WTC11 (cell line): ENCODE measurements around the gene TNN. TPM values are rescaled to one million over a fixed set of nuclear protein-coding genes. Genes with fewer than 3 reads are reported as not detected.

Experiments
- ATAC-seq: fragments of 200-7000 bp; cut with Tn5 transposase; 2 replicates; pipeline ENCODE4 v1.10.0; 2021; ENCODE audit warnings: mild to moderate bottlenecking, moderate library complexity
- CTCF ChIA-PET: fragments of 300-600 bp; sonication (Branson Sonifier 250); formaldehyde crosslinking; loops from one replicate; lab custom pipeline; 2021; ENCODE audit warnings: antibody characterized with exemption; lab: Charles Lee
- POLR2A ChIA-PET: fragments of 350-600 bp; sonication (Branson Sonifier 250); formaldehyde crosslinking; loops from one replicate; lab custom pipeline; 2021; ENCODE audit warnings: antibody characterized with exemption; lab: Charles Lee
- DNase-seq: peaks from one replicate; pipeline ENCODE4 v3.0.0; 2021; ENCODE audit warnings: low spot score
- H3K27ac Mint-ChIP-seq: 2 replicates; pipeline ENCODE4 v1.8.0; 2021; ENCODE audit warnings: mixed read lengths
- H3K27me3 Mint-ChIP-seq: 2 replicates; pipeline ENCODE4 v1.8.0; 2021; ENCODE audit warnings: low read depth, mild to moderate bottlenecking, moderate library complexity, mixed read lengths
- H3K36me3 Mint-ChIP-seq: 2 replicates; pipeline ENCODE4 v1.8.0; 2021; ENCODE audit warnings: mixed read lengths
- H3K4me1 Mint-ChIP-seq: 2 replicates; pipeline ENCODE4 v1.8.0; 2022; ENCODE audit warnings: mixed read lengths
- H3K4me3 Mint-ChIP-seq: 2 replicates; pipeline ENCODE4 v1.8.0; 2021; ENCODE audit warnings: mild to moderate bottlenecking, moderate library complexity, mixed read lengths
- H3K9me3 Mint-ChIP-seq: 2 replicates; pipeline ENCODE4 v1.8.0; 2021; ENCODE audit warnings: mixed read lengths
- ATF1 ChIP-seq: sonication (generic); formaldehyde crosslinking; IDR thresholded peaks from 2 replicates; pipeline ENCODE4 v1.8.1; 2023; ENCODE audit warnings: mild to moderate bottlenecking, moderate library complexity, missing genetic modification reagents
- CBFB ChIP-seq: sonication (generic); formaldehyde crosslinking; IDR thresholded peaks from 2 replicates; pipeline ENCODE4 v1.8.1; 2022; ENCODE audit warnings: mild to moderate bottlenecking, low read depth, missing genetic modification reagents
- EMX1 ChIP-seq: fragments of 250-450 bp; sonication (Bioruptor Pico); IDR thresholded peaks from 2 replicates; pipeline ENCODE4 v1.8.0; 2021; ENCODE audit warnings: mild to moderate bottlenecking
- FOXK1 ChIP-seq: sonication (generic); formaldehyde crosslinking; IDR thresholded peaks from 2 replicates; pipeline ENCODE4 v1.8.0; 2022; ENCODE audit warnings: mild to moderate bottlenecking, moderate library complexity, missing genetic modification reagents
- MXD4 ChIP-seq: fragments of 250-450 bp; sonication (Bioruptor Pico); IDR thresholded peaks from 2 replicates; pipeline ENCODE4 v1.8.0; 2021; ENCODE audit warnings: mild to moderate bottlenecking, moderate library complexity, borderline replicate concordance
- NR2C2 ChIP-seq: sonication (generic); formaldehyde crosslinking; IDR thresholded peaks from 2 replicates; pipeline ENCODE4 v1.8.0; 2022; ENCODE audit warnings: mild to moderate bottlenecking, missing genetic modification reagents
- TEAD4 ChIP-seq: sonication (generic); formaldehyde crosslinking; IDR thresholded peaks from 2 replicates; pipeline ENCODE4 v1.8.0; 2022; ENCODE audit warnings: mild to moderate bottlenecking, missing genetic modification reagents
- ZNF219 ChIP-seq: sonication (generic); formaldehyde crosslinking; IDR thresholded peaks from 2 replicates; pipeline ENCODE4 v1.8.0; 2023; ENCODE audit warnings: missing genetic modification reagents, mild to moderate bottlenecking, borderline replicate concordance
- total RNA-seq: library from RNA; stranded (reverse); gene quantifications from 3 replicates; pipeline ENCODE4 v1.2.3, GENCODE V29; 2021
- TF ChIP-seq, protein P1 (sequence below): sonication (generic); formaldehyde crosslinking; IDR thresholded peaks from 2 replicates; pipeline ENCODE4 v1.8.1; 2022; ENCODE audit warnings: low read depth, mild to moderate bottlenecking, moderate library complexity, missing genetic modification reagents, borderline replicate concordance
- TF ChIP-seq, protein P2 (sequence below): sonication (generic); formaldehyde crosslinking; conservative IDR thresholded peaks from 2 replicates; pipeline ENCODE4 v1.8.1; 2022; ENCODE audit warnings: mild to moderate bottlenecking, missing genetic modification reagents
- TF ChIP-seq, protein P3 (sequence below): sonication (generic); formaldehyde crosslinking; IDR thresholded peaks from 2 replicates; pipeline ENCODE4 v1.8.1; 2022; ENCODE audit warnings: missing genetic modification reagents, borderline replicate concordance
- TF ChIP-seq, protein P4 (sequence below): sonication (generic); formaldehyde crosslinking; IDR thresholded peaks from 2 replicates; pipeline ENCODE4 v1.8.1; 2023; ENCODE audit warnings: mild to moderate bottlenecking, moderate library complexity, missing genetic modification reagents
- TF ChIP-seq, protein P5 (sequence below): sonication (generic); formaldehyde crosslinking; IDR thresholded peaks from 2 replicates; pipeline ENCODE4 v1.8.0; 2023; ENCODE audit warnings: mild to moderate bottlenecking, missing genetic modification reagents
- TF ChIP-seq, protein P6 (sequence below): sonication (generic); formaldehyde crosslinking; IDR thresholded peaks from 2 replicates; pipeline ENCODE4 v1.8.1; 2023; ENCODE audit warnings: mild to moderate bottlenecking, missing genetic modification reagents

The TNN gene
- total RNA-seq, 1 experiment from 2014 or later = 0.44 TPM

DNA sequence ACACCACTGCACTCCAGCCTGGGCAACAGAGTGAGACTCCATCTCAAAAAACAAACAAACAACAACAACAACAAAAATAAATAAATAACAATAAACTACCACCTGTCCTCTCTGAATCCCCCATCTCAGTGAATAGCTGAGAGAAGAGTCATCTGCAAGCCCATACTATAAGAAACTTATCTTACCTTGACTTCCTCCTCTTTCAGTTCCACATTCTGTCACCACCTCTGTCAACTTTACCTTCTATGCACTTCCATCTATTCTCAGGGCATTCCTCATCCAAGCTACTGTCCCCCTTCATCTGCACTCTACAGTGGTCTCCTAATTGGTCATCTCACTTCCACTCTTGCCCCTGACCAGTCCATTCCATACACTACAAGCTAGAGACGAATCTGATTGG, 66.9 kb downstream of the TNN start:
- TF ChIP-seq, protein P1, sequence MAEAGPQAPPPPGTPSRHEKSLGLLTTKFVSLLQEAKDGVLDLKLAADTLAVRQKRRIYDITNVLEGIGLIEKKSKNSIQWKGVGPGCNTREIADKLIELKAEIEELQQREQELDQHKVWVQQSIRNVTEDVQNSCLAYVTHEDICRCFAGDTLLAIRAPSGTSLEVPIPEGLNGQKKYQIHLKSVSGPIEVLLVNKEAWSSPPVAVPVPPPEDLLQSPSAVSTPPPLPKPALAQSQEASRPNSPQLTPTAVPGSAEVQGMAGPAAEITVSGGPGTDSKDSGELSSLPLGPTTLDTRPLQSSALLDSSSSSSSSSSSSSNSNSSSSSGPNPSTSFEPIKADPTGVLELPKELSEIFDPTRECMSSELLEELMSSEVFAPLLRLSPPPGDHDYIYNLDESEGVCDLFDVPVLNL (CRISPR knock-in tag) = no peak
- TF ChIP-seq NR2C2 (CRISPR knock-in tag) = no peak
- no peak for ATAC-seq
- H3K36me3 Mint-ChIP-seq = peaks cover 3% of the 10 kb centered on the region; the same call in 1 of the 2 replicates
- DNase-seq = no peak
- H3K27me3 Mint-ChIP-seq = no peaks in the 10 kb centered on the region; the same call in 1 of the 2 replicates
- H3K27ac Mint-ChIP-seq = no peak overlapping the region
- peaks cover 36% of the 10 kb centered on the region for H3K4me1 Mint-ChIP-seq
- no peaks in the 10 kb centered on the region for H3K9me3 Mint-ChIP-seq
- CTCF ChIA-PET = interaction anchor here (1.0 to 3.1 kb wide), 4 partner anchors 9 to 105 kb away, joined by 3 to 14 read pairs (median 6); no protein-coding TSS in a partner anchor
- no peak overlapping the region for H3K4me3 Mint-ChIP-seq
- POLR2A ChIA-PET = no interaction called here

DNA sequence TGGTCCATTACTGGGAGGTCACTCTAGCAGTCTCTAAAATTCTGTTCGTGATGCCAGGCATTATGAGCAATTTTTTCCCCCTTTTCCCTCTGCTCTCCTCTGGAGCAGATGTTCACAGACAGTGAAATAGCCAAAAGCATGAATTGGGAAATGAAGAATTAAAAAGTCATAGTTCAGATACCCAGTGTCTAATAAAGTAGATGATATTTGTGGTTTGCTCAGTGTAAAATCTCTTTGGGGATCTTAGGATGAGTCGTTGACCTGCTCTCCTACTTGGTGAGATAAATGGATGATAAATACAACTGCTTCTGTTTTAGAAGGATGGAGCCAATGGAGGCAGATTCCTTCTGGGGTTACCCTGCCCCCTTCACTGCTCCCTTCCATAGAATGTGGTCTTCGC, 68.6 kb downstream of the TNN start:
- no peak for ATAC-seq
- TF ChIP-seq, protein P2, sequence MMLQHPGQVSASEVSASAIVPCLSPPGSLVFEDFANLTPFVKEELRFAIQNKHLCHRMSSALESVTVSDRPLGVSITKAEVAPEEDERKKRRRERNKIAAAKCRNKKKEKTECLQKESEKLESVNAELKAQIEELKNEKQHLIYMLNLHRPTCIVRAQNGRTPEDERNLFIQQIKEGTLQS = no peak
- TF ChIP-seq FOXK1 (no peak), MXD4 (CRISPR knock-in tag) (no peak)
- TF ChIP-seq, protein P3, sequence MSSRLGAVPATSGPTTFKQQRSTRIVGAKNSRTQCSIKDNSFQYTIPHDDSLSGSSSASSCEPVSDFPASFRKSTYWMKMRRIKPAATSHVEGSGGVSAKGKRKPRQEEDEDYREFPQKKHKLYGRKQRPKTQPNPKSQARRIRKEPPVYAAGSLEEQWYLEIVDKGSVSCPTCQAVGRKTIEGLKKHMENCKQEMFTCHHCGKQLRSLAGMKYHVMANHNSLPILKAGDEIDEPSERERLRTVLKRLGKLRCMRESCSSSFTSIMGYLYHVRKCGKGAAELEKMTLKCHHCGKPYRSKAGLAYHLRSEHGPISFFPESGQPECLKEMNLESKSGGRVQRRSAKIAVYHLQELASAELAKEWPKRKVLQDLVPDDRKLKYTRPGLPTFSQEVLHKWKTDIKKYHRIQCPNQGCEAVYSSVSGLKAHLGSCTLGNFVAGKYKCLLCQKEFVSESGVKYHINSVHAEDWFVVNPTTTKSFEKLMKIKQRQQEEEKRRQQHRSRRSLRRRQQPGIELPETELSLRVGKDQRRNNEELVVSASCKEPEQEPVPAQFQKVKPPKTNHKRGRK (CRISPR knock-in tag) = no peak
- TF ChIP-seq, protein P4, sequence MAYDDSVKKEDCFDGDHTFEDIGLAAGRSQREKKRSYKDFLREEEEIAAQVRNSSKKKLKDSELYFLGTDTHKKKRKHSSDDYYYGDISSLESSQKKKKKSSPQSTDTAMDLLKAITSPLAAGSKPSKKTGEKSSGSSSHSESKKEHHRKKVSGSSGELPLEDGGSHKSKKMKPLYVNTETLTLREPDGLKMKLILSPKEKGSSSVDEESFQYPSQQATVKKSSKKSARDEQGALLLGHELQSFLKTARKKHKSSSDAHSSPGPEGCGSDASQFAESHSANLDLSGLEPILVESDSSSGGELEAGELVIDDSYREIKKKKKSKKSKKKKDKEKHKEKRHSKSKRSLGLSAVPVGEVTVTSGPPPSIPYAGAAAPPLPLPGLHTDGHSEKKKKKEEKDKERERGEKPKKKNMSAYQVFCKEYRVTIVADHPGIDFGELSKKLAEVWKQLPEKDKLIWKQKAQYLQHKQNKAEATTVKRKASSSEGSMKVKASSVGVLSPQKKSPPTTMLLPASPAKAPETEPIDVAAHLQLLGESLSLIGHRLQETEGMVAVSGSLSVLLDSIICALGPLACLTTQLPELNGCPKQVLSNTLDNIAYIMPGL (CRISPR knock-in tag) = no peak
- CTCF ChIA-PET = interaction anchor here (0.9 to 1.4 kb wide), 6 partner anchors 10 to 107 kb away, joined by 3 to 6 read pairs (median 4); no protein-coding TSS in a partner anchor

DNA sequence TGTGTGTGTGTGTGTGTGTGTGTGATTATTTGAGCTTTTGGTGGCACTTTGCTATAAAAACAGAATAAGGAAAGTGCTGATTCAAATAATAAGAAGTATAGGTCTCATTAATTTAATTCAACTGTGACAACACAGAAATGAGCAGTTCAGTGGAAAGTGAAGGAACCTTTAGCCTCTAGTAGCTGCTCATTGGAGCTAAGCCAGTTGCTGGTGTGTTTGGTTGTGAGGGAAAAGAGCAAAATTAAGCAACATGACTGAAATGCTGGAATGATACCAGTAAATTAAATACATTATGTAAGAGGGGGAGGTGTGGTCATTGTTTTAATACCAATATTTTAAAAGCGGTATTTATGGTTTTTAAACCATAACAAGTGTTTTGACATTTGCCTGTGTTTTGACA, 69.7 kb downstream of the TNN start:
- no peak for ATAC-seq
- peaks cover 17% of the 10 kb centered on the region for H3K4me1 Mint-ChIP-seq
- peaks cover 3% of the 10 kb centered on the region; the same call in 1 of the 2 replicates for H3K36me3 Mint-ChIP-seq
- DNase-seq = no peak
- no peak overlapping the region for H3K4me3 Mint-ChIP-seq
- POLR2A ChIA-PET = no interaction called here
- no peak overlapping the region for H3K27ac Mint-ChIP-seq
- H3K9me3 Mint-ChIP-seq = no peaks in the 10 kb centered on the region
- CTCF ChIA-PET = interaction anchor here (1.1 to 1.4 kb wide), 3 partner anchors 9 to 23 kb away, joined by 4 to 8 read pairs (median 7); no protein-coding TSS in a partner anchor
- no peaks in the 10 kb centered on the region; the same call in 1 of the 2 replicates for H3K27me3 Mint-ChIP-seq
- no peak for TF ChIP-seq ATF1 (CRISPR knock-in tag)
- TF ChIP-seq, protein P5, sequence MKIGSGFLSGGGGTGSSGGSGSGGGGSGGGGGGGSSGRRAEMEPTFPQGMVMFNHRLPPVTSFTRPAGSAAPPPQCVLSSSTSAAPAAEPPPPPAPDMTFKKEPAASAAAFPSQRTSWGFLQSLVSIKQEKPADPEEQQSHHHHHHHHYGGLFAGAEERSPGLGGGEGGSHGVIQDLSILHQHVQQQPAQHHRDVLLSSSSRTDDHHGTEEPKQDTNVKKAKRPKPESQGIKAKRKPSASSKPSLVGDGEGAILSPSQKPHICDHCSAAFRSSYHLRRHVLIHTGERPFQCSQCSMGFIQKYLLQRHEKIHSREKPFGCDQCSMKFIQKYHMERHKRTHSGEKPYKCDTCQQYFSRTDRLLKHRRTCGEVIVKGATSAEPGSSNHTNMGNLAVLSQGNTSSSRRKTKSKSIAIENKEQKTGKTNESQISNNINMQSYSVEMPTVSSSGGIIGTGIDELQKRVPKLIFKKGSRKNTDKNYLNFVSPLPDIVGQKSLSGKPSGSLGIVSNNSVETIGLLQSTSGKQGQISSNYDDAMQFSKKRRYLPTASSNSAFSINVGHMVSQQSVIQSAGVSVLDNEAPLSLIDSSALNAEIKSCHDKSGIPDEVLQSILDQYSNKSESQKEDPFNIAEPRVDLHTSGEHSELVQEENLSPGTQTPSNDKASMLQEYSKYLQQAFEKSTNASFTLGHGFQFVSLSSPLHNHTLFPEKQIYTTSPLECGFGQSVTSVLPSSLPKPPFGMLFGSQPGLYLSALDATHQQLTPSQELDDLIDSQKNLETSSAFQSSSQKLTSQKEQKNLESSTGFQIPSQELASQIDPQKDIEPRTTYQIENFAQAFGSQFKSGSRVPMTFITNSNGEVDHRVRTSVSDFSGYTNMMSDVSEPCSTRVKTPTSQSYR (CRISPR knock-in tag) = no peak
- TF ChIP-seq EMX1 (CRISPR knock-in tag) = no peak
- TF ChIP-seq, protein P6, sequence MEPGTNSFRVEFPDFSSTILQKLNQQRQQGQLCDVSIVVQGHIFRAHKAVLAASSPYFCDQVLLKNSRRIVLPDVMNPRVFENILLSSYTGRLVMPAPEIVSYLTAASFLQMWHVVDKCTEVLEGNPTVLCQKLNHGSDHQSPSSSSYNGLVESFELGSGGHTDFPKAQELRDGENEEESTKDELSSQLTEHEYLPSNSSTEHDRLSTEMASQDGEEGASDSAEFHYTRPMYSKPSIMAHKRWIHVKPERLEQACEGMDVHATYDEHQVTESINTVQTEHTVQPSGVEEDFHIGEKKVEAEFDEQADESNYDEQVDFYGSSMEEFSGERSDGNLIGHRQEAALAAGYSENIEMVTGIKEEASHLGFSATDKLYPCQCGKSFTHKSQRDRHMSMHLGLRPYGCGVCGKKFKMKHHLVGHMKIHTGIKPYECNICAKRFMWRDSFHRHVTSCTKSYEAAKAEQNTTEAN (CRISPR knock-in tag) = no peak
- no peak for TF ChIP-seq ZNF219 (CRISPR knock-in tag)
- TF ChIP-seq, protein P4 (CRISPR knock-in tag) = no peak
- TF ChIP-seq CBFB (CRISPR knock-in tag) = no peak
- TF ChIP-seq TEAD4 (CRISPR knock-in tag) = no peak
- TF ChIP-seq, all 79 proteins: peak for 0

More for the DNA sequence above, 68.6 kb downstream of the TNN start:
- Mint-ChIP-seq H3K36me3 (peaks cover 3% of the 10 kb centered on the region; the same call in 1 of the 2 replicates), H3K4me3 (no peak overlapping the region), H3K9me3 (no peaks in the 10 kb centered on the region), H3K27ac (no peak overlapping the region), H3K4me1 (peaks cover 20% of the 10 kb centered on the region), H3K27me3 (no peaks in the 10 kb centered on the region; the same call in 1 of the 2 replicates)
- POLR2A ChIA-PET = no interaction called here
- DNase-seq = no peak
